K562 (cell line): Measurements from ENCODE around the gene EBI3. TPM values are rescaled to one million over a fixed set of nuclear protein-coding genes. Genes with fewer than 3 reads are reported as not detected.
"Not testable (repeated sequence)": the region's sequence is repeated elsewhere in the genome, so short reads cannot be mapped to it uniquely, and the experiment has no call there.

Experiments used
- ATAC-seq: fragments of 200-7000 bp; cut with Tn5 transposase; 3 replicates; pipeline ENCODE4 v1.9.1; 2020; ENCODE audit warnings: moderate library complexity
- BruUV-seq: library from RNA; stranded (reverse); fragments of 400-500 nt; replicated peaks from 2 replicates; lab custom pipeline; 2021; lab: Mats Ljungman, UMichigan
- CTCF ChIA-PET: fragments of 300-600 bp; formaldehyde crosslinking; extraction: SDS; loops from one replicate; lab custom pipeline; 2021; ENCODE audit warnings: low intra/inter-chr PET ratio; lab: Yijun Ruan, JAX
- POLR2A ChIA-PET: fragments of 300-600, 350-650 bp; sonication (Branson Sonifier 250); formaldehyde crosslinking; extraction: SDS; loops from one replicate; lab custom pipeline; 2021; ENCODE audit warnings: antibody characterized with exemption, inconsistent platforms; lab: Yijun Ruan, JAX
- DNase-seq, 4 experiments: peaks; one replicate each; pipeline versions ENCODE4 v3.0.0 to v3.0.0-alpha.2; 2011 to 2018; ENCODE audit warnings: low spot score in 3 of 4, mixed read lengths in 3 of 4; ENCODE audit errors: extremely low read depth in 1 of 4
- FAIRE-seq: peaks from 2 replicates; lab custom pipeline; 2011; peaks lifted over from hg19 to GRCh38; lab: Jason Lieb, UNC
- H2AFZ ChIP-seq: 2 replicates; pipeline ENCODE4 v1.6.0; 2011; ENCODE audit warnings: low read depth, low read length, control low read depth, inconsistent platforms
- H3K27ac ChIP-seq: fragments of 200-600 bp; 3 replicates; pipeline ENCODE4 v1.8.0; 2011; ENCODE audit warnings: low read depth, mild to moderate bottlenecking, control low read depth, inconsistent platforms, low read length, moderate library complexity, mixed read lengths; ENCODE audit errors: extremely low read depth
- H3K27me3 ChIP-seq, 2 experiments: fragments of 300-600 bp in 1 of 2; 2 replicates in 1 of 2; 3 replicates in 1 of 2; pipeline versions ENCODE4 v1.6.0 to v1.8.0; 2011; ENCODE audit warnings: inconsistent platforms in 2 of 2, low read length in 2 of 2, mild to moderate bottlenecking in 1 of 2, mixed read lengths in 1 of 2, moderate library complexity in 1 of 2; ENCODE audit not compliant: control insufficient read depth in 2 of 2, insufficient read depth in 2 of 2
- H3K36me3 ChIP-seq: fragments of 300-600 bp; 3 replicates; pipeline ENCODE4 v1.8.0; 2011; ENCODE audit warnings: mild to moderate bottlenecking, low read length, inconsistent platforms; ENCODE audit not compliant: control insufficient read depth, insufficient read depth
- H3K4me1 ChIP-seq, 2 experiments: fragments of 200-600 bp in 1 of 2; replicated peaks in 1 of 2; 2 replicates in 1 of 2; 3 replicates in 1 of 2; pipeline versions ENCODE4 v1.5.1 to v1.8.0; 2011; ENCODE audit warnings: inconsistent platforms in 2 of 2, low read length in 2 of 2, mild to moderate bottlenecking in 1 of 2, mixed read lengths in 1 of 2, moderate library complexity in 1 of 2; ENCODE audit not compliant: control insufficient read depth in 2 of 2, insufficient read depth in 2 of 2
- H3K4me2 ChIP-seq: 2 replicates; pipeline ENCODE4 v1.6.1; 2011; ENCODE audit warnings: low read length, control low read depth, inconsistent platforms, mixed read lengths; ENCODE audit not compliant: insufficient read depth
- H3K4me3 ChIP-seq: fragments of 200-600 bp; sonication (generic), shearing (Covaris generic); 2 replicates; pipeline ENCODE4 v1.5.1; 2016; ENCODE audit warnings: control low read depth, inconsistent platforms
- H3K79me2 ChIP-seq: fragments of 200-600 bp; 3 replicates; pipeline ENCODE4 v1.8.0; 2011; ENCODE audit warnings: low read length, inconsistent platforms; ENCODE audit not compliant: control insufficient read depth, insufficient read depth
- H3K9ac ChIP-seq, 2 experiments: 2 replicates each; pipeline versions ENCODE4 v1.6.0 to v1.6.1; 2011; ENCODE audit warnings: low read depth in 2 of 2, low read length in 2 of 2, control low read depth in 1 of 2, inconsistent platforms in 1 of 2, mild to moderate bottlenecking in 1 of 2, mixed read lengths in 1 of 2; ENCODE audit not compliant: insufficient read depth in 1 of 2
- H3K9me1 ChIP-seq: one replicate; pipeline ENCODE4 v1.6.0; 2011; ENCODE audit warnings: inconsistent platforms, mild to moderate bottlenecking, low read length, moderate library complexity; ENCODE audit not compliant: control insufficient read depth, insufficient read depth
- H3K9me3 ChIP-seq: replicated peaks from 2 replicates; pipeline ENCODE4 v1.5.1; 2011; ENCODE audit warnings: low read depth, low read length, inconsistent platforms; ENCODE audit not compliant: control insufficient read depth, insufficient read depth
- H4K20me1 ChIP-seq: replicated peaks from 2 replicates; pipeline ENCODE4 v1.6.1; 2011; ENCODE audit warnings: low read length, inconsistent platforms, mixed read lengths; ENCODE audit not compliant: control insufficient read depth, insufficient read depth
- BCOR ChIP-seq: fragments of 450-650 bp; IDR thresholded peaks from 2 replicates; pipeline ENCODE4 v1.6.1; 2016
- CBFA2T3 ChIP-seq: fragments of 450-650 bp; IDR thresholded peaks from 2 replicates; pipeline ENCODE4 v1.6.1; 2017
- HDAC2 ChIP-seq: fragments of 450-650 bp; IDR thresholded peaks from 2 replicates; pipeline ENCODE4 v1.6.1; 2016; ENCODE audit warnings: mild to moderate bottlenecking
- PHB ChIP-seq: fragments of 250-450 bp; sonication (Bioruptor Pico); IDR thresholded peaks from 2 replicates; pipeline ENCODE4 v1.5.0; 2021
- POU5F1 ChIP-seq: fragments of 150-350 bp; IDR thresholded peaks from 2 replicates; pipeline ENCODE4 v1.6.1; 2014; ENCODE audit warnings: borderline replicate concordance, low read length, low read depth, mild to moderate bottlenecking; ENCODE audit not compliant: partially characterized antibody
- TFAM ChIP-seq: fragments of 250-450 bp; sonication (Bioruptor Pico); conservative IDR thresholded peaks from 2 replicates; pipeline ENCODE4 v1.5.0; 2021; ENCODE audit warnings: mild to moderate bottlenecking, moderate library complexity
- TOE1 ChIP-seq, 2 experiments: fragments of 450-650 bp in 1 of 2; sonication (generic) in 1 of 2; formaldehyde crosslinking in 1 of 2; IDR thresholded peaks; 2 replicates each; pipeline versions ENCODE4 v1.7.1 to v1.8.0; 2016 to 2022; ENCODE audit warnings: borderline replicate concordance in 2 of 2, mild to moderate bottlenecking in 2 of 2, antibody characterized with exemption in 1 of 2, inconsistent platforms in 1 of 2, low read depth in 1 of 2, missing genetic modification reagents in 1 of 2, moderate library complexity in 1 of 2
- ZNF121 ChIP-seq: sonication (generic); formaldehyde crosslinking; conservative IDR thresholded peaks from 2 replicates; pipeline ENCODE4 v1.8.0; 2022; ENCODE audit warnings: missing genetic modification reagents
- ZNF778 ChIP-seq: fragments of 450-650 bp; formaldehyde crosslinking; IDR thresholded peaks from 2 replicates; pipeline ENCODE4 v1.4.0; 2020; ENCODE audit warnings: mild to moderate bottlenecking, moderate library complexity
- WGBS: fragments of 100-300 bp; shearing (Covaris generic); methylation state at CpG from one replicate; pipeline ENCODE4 v1.1.6; 2016; ENCODE audit warnings: low coverage, mixed read lengths; ENCODE audit not compliant: insufficient coverage; ENCODE audit errors: missing lambda C conversion rate; 5-methylcytosine and 5-hydroxymethylcytosine counted together
- in situ Hi-C: fragments of 300-500 bp; cut with MboI; formaldehyde crosslinking; loops from 4 replicates; pipeline ENCODE4 v1.15.0; 2018; ENCODE audit warnings: inconsistent platforms, mixed read lengths
- intact Hi-C: fragments of 100-400 bp; cut with micrococcal nuclease; formaldehyde crosslinking; loops from 2 replicates; pipeline ENCODE4 v1.14.2; 2022
- polyA plus RNA-seq, 8 experiments: library from polyadenylated mRNA; depleted of rRNA in 4 of 8; stranded (reverse) in 5 of 8; unstranded in 3 of 8; fragments of >200 nt; fragmentation: Nextera tagmentation in 2 of 8; fragmentation: Illumina TruSeq in 1 of 8; extraction: Ambion mirVana in 2 of 8; extraction: Trizol in 1 of 8; gene quantifications; 2 replicates each; pipeline versions ENCODE4 v1.2.1 to v1.2.3, GENCODE V29; 2011 to 2014; ENCODE audit warnings: inconsistent platforms in 1 of 8, missing spikeins in 1 of 8
- total RNA-seq, 7 experiments: library from RNA; depleted of rRNA in 6 of 7; stranded (reverse); fragments of >200 nt in 6 of 7; fragmentation: Illumina TruSeq in 2 of 7; extraction: Trizol in 2 of 7; gene quantifications; 2 replicates each; pipeline versions ENCODE4 v1.2.1 to v1.2.3, GENCODE V29; 2011 to 2021; ENCODE audit warnings: low replicate concordance in 1 of 7

EBI3 gene
- total and polyA plus RNA-seq, 9 of the 15 experiments (the other 6 are each of a cell fraction or from before 2014, with no cell fraction given), result 0.08 to 0.35 (median 0.22) TPM; not detected in 6

- TF ChIP-seq HDAC2 (peak; percentile 62; the same call in 1 of the 2 replicates), TOE1 (IDR thresholded peaks at IDR 0.05; ENCODE audit: borderline replicate concordance) (no peak), TOE1 (CRISPR knock-in tag; IDR thresholded peaks at IDR 0.05; ENCODE audit: borderline replicate concordance, low read depth) (no peak), TFAM (CRISPR knock-in tag) (no peak), CBFA2T3 (no peak), PHB (CRISPR knock-in tag) (no peak), BCOR (peak; percentile 97), ZNF778 (CRISPR knock-in tag) (no peak), POU5F1 (no peak)
Measured at GRCh38 chr19:4189641-4190040, 39.7 kb upstream of the EBI3 start (continued).

- BruUV-seq, H3K9me1 ChIP-seq, H4K20me1 ChIP-seq, H2AFZ ChIP-seq, CTCF ChIA-PET, H3K79me2 ChIP-seq, H3K27ac ChIP-seq, FAIRE-seq, H3K9me3 ChIP-seq, ATAC-seq, H3K36me3 ChIP-seq, H3K4me1 ChIP-seq, H3K4me3 ChIP-seq, H3K4me2 ChIP-seq, intact Hi-C loops, H3K9ac ChIP-seq, DNase-seq, in situ Hi-C loops: not testable (repeated sequence)
- WGBS, result 29% methylated on average over 3 of the region's 3 CpGs
- peaks cover 8 to 30% of the 10 kb centered on the region in 2 experiments for H3K27me3 ChIP-seq
- POLR2A ChIA-PET, result interaction anchor here (1.8 kb wide), 1 partner anchor 8 kb away, joined by 4 read pairs; no protein-coding TSS in a partner anchor
- peak; percentile 89 for TF ChIP-seq ZNF121 (CRISPR knock-in tag)
Measured at GRCh38 chr19:4192537-4192936, 36.8 kb upstream of the EBI3 start.
